Osteoblast (primary cell): Measurements from ENCODE around the gene SPAG6. TPM values are rescaled to one million over a fixed set of nuclear protein-coding genes. Genes with fewer than 3 reads are reported as not detected.

Experiments
- DNase-seq: peaks from one replicate; pipeline ENCODE4 v3.0.0; 2011; ENCODE audit warnings: low spot score, mixed read lengths; ENCODE audit not compliant: insufficient read length; ENCODE audit errors: missing footprints
- H2AFZ ChIP-seq: 2 replicates; pipeline ENCODE4 v1.6.0; 2011; ENCODE audit warnings: mild to moderate bottlenecking, low read length
- H3K27ac ChIP-seq: 2 replicates; pipeline ENCODE4 v1.5.1; 2011; ENCODE audit warnings: mild to moderate bottlenecking, low read depth, low read length, moderate library complexity
- H3K27me3 ChIP-seq: 2 replicates; pipeline ENCODE4 v1.6.0; 2012; ENCODE audit warnings: mild to moderate bottlenecking, control low read depth, inconsistent platforms, low read length, moderate library complexity; ENCODE audit not compliant: insufficient read depth
- H3K36me3 ChIP-seq: 2 replicates; pipeline ENCODE4 v1.5.1; 2011; ENCODE audit warnings: mild to moderate bottlenecking, low read length, control low read depth, moderate library complexity; ENCODE audit not compliant: insufficient read depth
- H3K4me1 ChIP-seq: 2 replicates; pipeline ENCODE4 v1.5.1; 2011; ENCODE audit warnings: mild to moderate bottlenecking, low read length, control low read depth, moderate library complexity; ENCODE audit not compliant: insufficient read depth
- H3K4me2 ChIP-seq: 2 replicates; pipeline ENCODE4 v1.6.0; 2011; ENCODE audit warnings: mild to moderate bottlenecking, low read length; ENCODE audit not compliant: insufficient read depth
- H3K4me3 ChIP-seq: fragments of 200-600 bp; sonication (generic); 3 replicates; pipeline ENCODE4 v1.5.1; 2012; ENCODE audit warnings: mild to moderate bottlenecking, low read length, inconsistent platforms; ENCODE audit not compliant: insufficient read depth
- H3K79me2 ChIP-seq: 2 replicates; pipeline ENCODE4 v1.6.0; 2012; ENCODE audit warnings: mild to moderate bottlenecking, low read length, control low read depth, inconsistent platforms; ENCODE audit not compliant: insufficient read depth
- H3K9me3 ChIP-seq: 2 replicates; pipeline ENCODE4 v1.5.1; 2011; ENCODE audit warnings: low read depth, low read length, control low read depth
- H4K20me1 ChIP-seq: 2 replicates; pipeline ENCODE4 v1.6.0; 2012; ENCODE audit warnings: mild to moderate bottlenecking, low read length, control low read depth; ENCODE audit not compliant: insufficient read depth
- CTCF ChIP-seq: IDR thresholded peaks from 2 replicates; pipeline ENCODE4 v1.5.1; 2011; ENCODE audit warnings: mild to moderate bottlenecking, low read depth, low read length, moderate library complexity; ENCODE audit errors: extremely low read depth
- total RNA-seq: library from RNA; depleted of rRNA; stranded (reverse); fragments of >200 nt; gene quantifications from 2 replicates; pipeline ENCODE4 v1.2.3, GENCODE V29; 2012

The SPAG6 gene
- total RNA-seq, 1 donor = not detected

DNA sequence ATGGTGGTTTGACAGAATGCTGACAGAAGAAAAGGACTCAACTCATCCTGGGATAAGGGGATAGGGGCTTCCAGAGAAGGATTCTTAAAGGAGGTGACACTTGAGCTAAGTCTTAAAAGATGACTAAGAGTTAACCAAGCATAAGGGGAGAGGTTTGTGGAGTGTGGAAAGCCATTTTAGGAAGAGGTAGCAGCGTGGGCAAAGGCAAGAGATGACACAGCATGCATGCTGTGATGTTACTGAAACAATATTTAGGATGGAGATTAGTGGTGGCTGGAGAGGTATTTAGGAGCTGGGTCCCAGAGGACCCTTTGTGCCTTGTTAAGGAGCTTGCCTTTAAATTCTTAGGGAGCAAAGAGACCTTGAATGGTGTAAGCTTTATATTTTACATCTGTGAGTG is 65.1 kb downstream of the SPAG6 start:
- Histone ChIP-seq H3K4me1 (no peaks in the 10 kb centered on the region), H3K4me3 (no peak overlapping the region), H3K79me2 (no peaks in the 10 kb centered on the region), H3K27me3 (peaks cover 3% of the 10 kb centered on the region), H4K20me1 (no peaks in the 10 kb centered on the region), H3K9me3 (no peaks in the 10 kb centered on the region), H3K27ac (no peak overlapping the region), H2AFZ (no peak overlapping the region), H3K4me2 (no peak overlapping the region), H3K36me3 (no peaks in the 10 kb centered on the region)
- TF ChIP-seq CTCF = no peak
- DNase-seq = no peak

DNA sequence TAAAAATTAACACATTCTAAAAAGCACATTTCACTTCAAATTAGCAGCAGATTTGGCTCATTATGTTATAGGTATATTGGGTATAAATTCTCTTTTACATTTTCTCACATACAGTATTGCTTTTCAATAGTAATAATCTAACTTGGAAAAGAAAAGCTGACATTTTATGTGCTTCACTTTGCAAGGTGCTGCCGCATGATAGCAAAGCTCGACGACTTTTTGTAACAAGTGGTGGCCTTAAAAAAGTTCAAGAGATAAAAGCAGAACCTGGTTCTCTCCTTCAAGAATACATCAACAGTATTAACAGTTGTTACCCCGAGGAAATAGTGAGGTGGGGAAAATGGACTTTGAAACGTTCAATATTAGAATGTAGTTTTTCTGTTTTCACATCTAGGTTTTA is 65.5 kb downstream of the SPAG6 start:
- H3K4me1 ChIP-seq = no peaks in the 10 kb centered on the region
- no peaks in the 10 kb centered on the region for H3K36me3 ChIP-seq
- H2AFZ ChIP-seq = no peak overlapping the region
- H3K79me2 ChIP-seq = no peaks in the 10 kb centered on the region
- no peaks in the 10 kb centered on the region for H3K9me3 ChIP-seq
- H3K27me3 ChIP-seq = peaks cover 3% of the 10 kb centered on the region
- H4K20me1 ChIP-seq = no peaks in the 10 kb centered on the region
- no peak overlapping the region for H3K27ac ChIP-seq
- H3K4me2 ChIP-seq = no peak overlapping the region
- DNase-seq = no peak
- no peak for TF ChIP-seq CTCF
- no peak overlapping the region for H3K4me3 ChIP-seq

DNA sequence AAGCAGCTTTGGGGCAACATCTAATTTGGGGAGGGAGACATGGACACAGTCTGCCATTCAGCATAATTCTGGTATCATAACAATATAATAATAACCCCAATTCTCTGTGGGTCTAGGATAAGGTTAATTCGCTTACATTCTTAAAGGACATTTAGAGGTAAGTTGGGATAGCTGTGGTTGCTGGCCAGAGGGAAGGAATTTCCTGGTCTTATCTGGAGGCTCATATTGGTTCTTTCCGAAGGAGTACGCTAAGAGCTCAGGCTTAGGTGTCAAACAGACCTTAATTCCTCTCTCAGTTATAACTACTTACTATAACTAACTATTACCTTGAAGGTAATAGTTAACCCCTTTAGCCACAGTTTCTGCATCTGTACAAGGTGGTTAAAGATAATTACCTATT is 68.8 kb downstream of the SPAG6 start:
- H2AFZ ChIP-seq = no peak overlapping the region
- H3K36me3 ChIP-seq = no peaks in the 10 kb centered on the region
- no peaks in the 10 kb centered on the region for H3K9me3 ChIP-seq
- no peaks in the 10 kb centered on the region for H3K79me2 ChIP-seq
- peaks cover 3% of the 10 kb centered on the region for H3K27me3 ChIP-seq
- no peak overlapping the region for H3K27ac ChIP-seq
- no peak overlapping the region for H3K4me3 ChIP-seq
- no peaks in the 10 kb centered on the region for H3K4me1 ChIP-seq
- H3K4me2 ChIP-seq = no peak overlapping the region
- no peak for DNase-seq
- no peaks in the 10 kb centered on the region for H4K20me1 ChIP-seq
- TF ChIP-seq CTCF = no peak

- peaks cover under 1% of the 10 kb centered on the region for H3K27me3 ChIP-seq
- H4K20me1 ChIP-seq = no peaks in the 10 kb centered on the region
- no peaks in the 10 kb centered on the region for H3K4me1 ChIP-seq
- no peaks in the 10 kb centered on the region for H3K36me3 ChIP-seq
- H3K27ac ChIP-seq = no peak overlapping the region
- H3K4me3 ChIP-seq = no peak overlapping the region
- H3K9me3 ChIP-seq = no peaks in the 10 kb centered on the region
- DNase-seq = no peak
- H3K79me2 ChIP-seq = no peaks in the 10 kb centered on the region
- no peak for TF ChIP-seq CTCF
- H2AFZ ChIP-seq = no peak overlapping the region
- H3K4me2 ChIP-seq = no peak overlapping the region
These were observed 69.8 kb downstream of the SPAG6 start for GRCh38 chr10:22415072-22415471.
